Measurements from ENCODE around the gene ENTPD5.

Gene ENTPD5

DNA sequence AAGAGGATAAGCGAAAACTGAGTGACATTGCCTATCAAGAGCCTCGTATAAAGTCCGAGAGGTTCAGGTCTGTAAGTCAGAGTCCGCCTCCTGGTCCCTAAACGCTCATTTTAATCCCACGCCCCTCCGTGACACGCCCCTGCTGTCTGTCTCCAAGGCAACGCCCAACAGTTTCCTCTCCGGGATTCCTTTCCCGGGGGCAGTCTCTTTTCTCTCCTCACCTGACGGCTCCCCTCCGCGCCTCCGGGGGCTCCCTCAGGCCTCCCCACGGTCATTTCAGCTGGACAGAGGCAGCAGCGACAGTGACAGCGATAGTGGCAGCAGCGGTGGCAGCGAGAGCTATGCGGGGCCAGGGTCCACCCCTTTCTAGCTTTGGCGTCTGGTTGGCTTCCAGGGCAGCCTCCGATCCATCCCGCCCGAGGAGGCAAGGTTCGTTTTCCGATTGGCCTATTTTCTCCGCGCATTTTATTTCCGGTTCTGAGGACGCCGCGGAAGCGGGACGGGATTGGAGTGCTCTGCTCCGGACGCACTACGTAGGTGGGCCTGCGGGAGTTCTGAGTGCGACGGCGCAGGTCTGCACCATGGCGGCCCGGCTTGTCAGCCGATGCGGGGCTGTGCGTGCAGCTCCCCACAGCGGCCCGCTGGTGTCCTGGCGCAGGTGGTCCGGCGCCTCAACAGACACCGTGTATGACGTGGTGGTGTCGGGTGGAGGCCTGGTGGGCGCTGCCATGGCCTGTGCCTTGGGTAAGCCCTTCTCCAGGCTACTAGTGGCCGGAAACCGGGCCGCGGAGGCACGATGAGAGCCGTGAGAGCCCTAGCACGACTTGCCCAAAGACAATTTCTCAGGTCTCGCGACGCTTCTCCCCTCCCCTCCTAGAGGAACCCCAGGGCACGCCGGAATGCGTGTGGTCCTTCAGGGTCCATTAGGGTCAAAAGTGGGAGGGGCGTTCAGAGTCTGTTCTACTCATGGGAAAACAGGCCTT is 69.0 kb downstream of the ENTPD5 start, which contains the start of the genes COQ6 and FAM161B:
Gene COQ6, plus strand, starts transcription at position 551 of the 983 bp plus-strand sequence. Its CDS starts 31 bp downstream, at position 582.
Gene FAM161B, minus strand, starts transcription at position 343 of the 983 bp plus-strand sequence. Its CDS starts 68 bp downstream, at position 275.
- TF ChIP-seq OSR1 (CRISPR knock-in tag; IDR thresholded peaks at IDR 0.05), result no peak
- TF ChIP-seq GLIS3 (CRISPR knock-in tag; IDR thresholded peaks at IDR 0.05), result 0 out of 2 replicates have a peak, but pooled peaks have one; percentile 41
- TF ChIP-seq ZNF8 (CRISPR knock-in tag; IDR thresholded peaks at IDR 0.05), result no peak
- ATAC-seq, result peak; percentile 98

DNA sequence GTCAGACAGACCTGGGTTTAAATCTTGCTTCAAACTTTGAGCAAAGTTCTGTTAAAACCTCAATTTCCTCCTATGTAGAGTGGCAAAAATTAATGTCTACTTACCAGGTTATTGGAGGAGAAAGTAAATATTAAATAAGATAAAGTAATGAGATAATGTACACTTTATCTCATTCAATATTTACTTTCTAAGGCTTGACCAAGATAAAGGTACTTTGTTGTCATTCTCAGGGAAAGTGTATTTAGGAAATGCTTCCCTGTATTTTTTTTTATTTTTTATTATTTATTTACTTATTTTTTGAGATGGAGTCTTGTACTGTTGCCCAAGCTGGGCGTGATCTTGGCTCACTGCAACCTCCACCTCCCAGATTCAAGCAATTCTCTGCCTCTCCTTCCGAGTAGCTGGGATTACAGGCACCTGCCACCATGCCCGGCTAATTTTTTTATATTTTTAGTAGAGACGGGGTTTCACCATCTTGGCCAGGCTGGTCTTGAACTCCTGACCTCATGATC is 73.9 kb downstream of the ENTPD5 start:
- ATAC-seq, result no peak
- no peak for TF ChIP-seq ZNF8 (CRISPR knock-in tag; IDR thresholded peaks at IDR 0.05)
- TF ChIP-seq, protein P1, sequence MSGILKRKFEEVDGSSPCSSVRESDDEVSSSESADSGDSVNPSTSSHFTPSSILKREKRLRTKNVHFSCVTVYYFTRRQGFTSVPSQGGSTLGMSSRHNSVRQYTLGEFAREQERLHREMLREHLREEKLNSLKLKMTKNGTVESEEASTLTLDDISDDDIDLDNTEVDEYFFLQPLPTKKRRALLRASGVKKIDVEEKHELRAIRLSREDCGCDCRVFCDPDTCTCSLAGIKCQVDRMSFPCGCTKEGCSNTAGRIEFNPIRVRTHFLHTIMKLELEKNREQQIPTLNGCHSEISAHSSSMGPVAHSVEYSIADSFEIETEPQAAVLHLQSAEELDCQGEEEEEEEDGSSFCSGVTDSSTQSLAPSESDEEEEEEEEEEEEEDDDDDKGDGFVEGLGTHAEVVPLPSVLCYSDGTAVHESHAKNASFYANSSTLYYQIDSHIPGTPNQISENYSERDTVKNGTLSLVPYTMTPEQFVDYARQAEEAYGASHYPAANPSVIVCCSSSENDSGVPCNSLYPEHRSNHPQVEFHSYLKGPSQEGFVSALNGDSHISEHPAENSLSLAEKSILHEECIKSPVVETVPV (CRISPR knock-in tag; IDR thresholded peaks at IDR 0.05), result no peak
- no peak for TF ChIP-seq ZC3H10 (CRISPR knock-in tag; IDR thresholded peaks at IDR 0.05)
- no peak for TF ChIP-seq ARNTL (CRISPR knock-in tag; IDR thresholded peaks at IDR 0.05; ENCODE audit: borderline replicate concordance, low read depth)
- TF ChIP-seq, protein P2, sequence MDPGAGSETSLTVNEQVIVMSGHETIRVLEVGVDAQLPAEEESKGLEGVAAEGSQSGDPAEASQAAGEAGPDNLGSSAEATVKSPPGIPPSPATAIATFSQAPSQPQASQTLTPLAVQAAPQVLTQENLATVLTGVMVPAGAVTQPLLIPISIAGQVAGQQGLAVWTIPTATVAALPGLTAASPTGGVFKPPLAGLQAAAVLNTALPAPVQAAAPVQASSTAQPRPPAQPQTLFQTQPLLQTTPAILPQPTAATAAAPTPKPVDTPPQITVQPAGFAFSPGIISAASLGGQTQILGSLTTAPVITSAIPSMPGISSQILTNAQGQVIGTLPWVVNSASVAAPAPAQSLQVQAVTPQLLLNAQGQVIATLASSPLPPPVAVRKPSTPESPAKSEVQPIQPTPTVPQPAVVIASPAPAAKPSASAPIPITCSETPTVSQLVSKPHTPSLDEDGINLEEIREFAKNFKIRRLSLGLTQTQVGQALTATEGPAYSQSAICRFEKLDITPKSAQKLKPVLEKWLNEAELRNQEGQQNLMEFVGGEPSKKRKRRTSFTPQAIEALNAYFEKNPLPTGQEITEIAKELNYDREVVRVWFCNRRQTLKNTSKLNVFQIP (CRISPR knock-in tag; IDR thresholded peaks at IDR 0.05; ENCODE audit: borderline replicate concordance, low read depth), result no peak
- no peak for TF ChIP-seq TCF4 (CRISPR knock-in tag; IDR thresholded peaks at IDR 0.05; ENCODE audit: borderline replicate concordance)
- no peak for TF ChIP-seq ZFP3 (CRISPR knock-in tag; IDR thresholded peaks at IDR 0.05)
- no peak for TF ChIP-seq PPARA (CRISPR knock-in tag; IDR thresholded peaks at IDR 0.05; ENCODE audit: borderline replicate concordance)
- TF ChIP-seq SNAI2 (CRISPR knock-in tag; IDR thresholded peaks at IDR 0.05), result no peak
- no peak for TF ChIP-seq GLIS3 (CRISPR knock-in tag; IDR thresholded peaks at IDR 0.05)
- TF ChIP-seq ISL1 (CRISPR knock-in tag; IDR thresholded peaks at IDR 0.05), result no peak
- TF ChIP-seq RARB (CRISPR knock-in tag; IDR thresholded peaks at IDR 0.05), result no peak
- no peak for TF ChIP-seq ZNF70 (CRISPR knock-in tag; IDR thresholded peaks at IDR 0.05)
- no peak for TF ChIP-seq ZFP30 (CRISPR knock-in tag; IDR thresholded peaks at IDR 0.05)

DNA sequence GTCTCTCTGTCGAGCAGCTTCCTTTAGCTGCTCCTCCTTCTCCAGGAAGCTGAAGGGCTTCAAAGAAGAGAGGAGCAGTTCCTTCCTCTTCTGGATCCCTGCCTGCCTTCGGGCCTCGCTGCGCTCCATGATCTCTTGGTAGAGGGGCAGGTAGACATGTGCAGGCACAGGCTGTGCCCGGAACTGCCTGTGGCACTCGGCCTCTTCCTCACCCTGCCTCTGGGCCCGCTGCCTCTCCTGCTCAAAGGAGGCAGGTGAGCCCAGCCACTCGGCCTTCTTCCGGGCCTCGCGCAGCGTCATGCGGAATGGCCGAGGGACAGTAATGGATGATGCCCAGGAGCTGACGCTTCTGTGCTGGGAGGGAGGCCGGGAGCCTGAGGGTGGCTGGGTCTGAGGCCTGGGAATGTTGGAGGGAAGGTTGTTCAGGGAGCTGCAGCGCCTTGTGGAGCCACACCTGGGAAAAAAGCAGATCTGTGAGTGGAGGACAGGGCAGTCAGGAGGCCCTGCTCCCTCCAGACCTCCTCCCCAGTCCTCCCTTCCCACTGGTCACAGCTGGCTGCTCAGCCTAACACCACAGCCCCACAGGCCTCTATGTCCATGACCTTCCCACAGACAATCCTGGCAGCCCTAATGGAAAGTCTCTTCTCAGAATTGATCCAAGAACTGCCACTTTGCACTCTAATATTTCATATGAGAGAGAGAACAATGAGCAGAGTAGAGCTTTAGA is 74.5 kb downstream of the ENTPD5 start:
- TF ChIP-seq SNAI2 (CRISPR knock-in tag; IDR thresholded peaks at IDR 0.05), result no peak
- TF ChIP-seq BACH2 (CRISPR knock-in tag; IDR thresholded peaks at IDR 0.05; ENCODE audit: borderline replicate concordance), result no peak
- no peak for TF ChIP-seq OSR1 (CRISPR knock-in tag; IDR thresholded peaks at IDR 0.05)
- no peak for TF ChIP-seq PPARA (CRISPR knock-in tag; IDR thresholded peaks at IDR 0.05; ENCODE audit: borderline replicate concordance)
- TF ChIP-seq, protein P3, sequence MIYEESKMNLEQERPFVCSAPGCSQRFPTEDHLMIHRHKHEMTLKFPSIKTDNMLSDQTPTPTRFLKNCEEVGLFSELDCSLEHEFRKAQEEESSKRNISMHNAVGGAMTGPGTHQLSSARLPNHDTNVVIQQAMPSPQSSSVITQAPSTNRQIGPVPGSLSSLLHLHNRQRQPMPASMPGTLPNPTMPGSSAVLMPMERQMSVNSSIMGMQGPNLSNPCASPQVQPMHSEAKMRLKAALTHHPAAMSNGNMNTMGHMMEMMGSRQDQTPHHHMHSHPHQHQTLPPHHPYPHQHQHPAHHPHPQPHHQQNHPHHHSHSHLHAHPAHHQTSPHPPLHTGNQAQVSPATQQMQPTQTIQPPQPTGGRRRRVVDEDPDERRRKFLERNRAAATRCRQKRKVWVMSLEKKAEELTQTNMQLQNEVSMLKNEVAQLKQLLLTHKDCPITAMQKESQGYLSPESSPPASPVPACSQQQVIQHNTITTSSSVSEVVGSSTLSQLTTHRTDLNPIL (CRISPR knock-in tag; IDR thresholded peaks at IDR 0.05; ENCODE audit: low read depth), result no peak
- TF ChIP-seq CSDC2 (CRISPR knock-in tag; IDR thresholded peaks at IDR 0.05), result no peak
- no peak for TF ChIP-seq ISL1 (CRISPR knock-in tag; IDR thresholded peaks at IDR 0.05)
- no peak for ATAC-seq

DNA sequence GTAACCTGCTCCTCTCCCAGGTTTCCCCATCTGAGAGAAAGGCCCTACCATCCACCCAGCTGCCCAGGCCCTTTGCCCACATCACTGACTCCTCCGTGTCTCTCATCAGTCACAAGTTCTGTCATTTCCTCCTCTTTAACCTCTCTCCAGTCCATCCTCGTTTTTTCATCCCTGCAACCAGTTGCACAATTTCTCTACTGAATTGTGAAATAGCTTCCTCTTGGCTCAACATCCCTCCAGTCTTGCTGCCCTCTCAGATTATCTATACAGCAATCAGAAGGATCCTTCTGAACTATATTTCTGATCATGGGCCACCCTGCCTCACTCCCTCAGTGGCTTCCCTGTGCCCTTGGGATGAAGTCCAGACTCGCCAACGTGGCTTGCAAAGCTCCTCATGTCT is 76.0 kb downstream of the ENTPD5 start:
- TF ChIP-seq TCF4 (CRISPR knock-in tag; IDR thresholded peaks at IDR 0.05; ENCODE audit: borderline replicate concordance) (no peak), CSDC2 (CRISPR knock-in tag; IDR thresholded peaks at IDR 0.05) (no peak), PPARA (CRISPR knock-in tag; IDR thresholded peaks at IDR 0.05; ENCODE audit: borderline replicate concordance) (no peak)
- TF ChIP-seq, protein P4, sequence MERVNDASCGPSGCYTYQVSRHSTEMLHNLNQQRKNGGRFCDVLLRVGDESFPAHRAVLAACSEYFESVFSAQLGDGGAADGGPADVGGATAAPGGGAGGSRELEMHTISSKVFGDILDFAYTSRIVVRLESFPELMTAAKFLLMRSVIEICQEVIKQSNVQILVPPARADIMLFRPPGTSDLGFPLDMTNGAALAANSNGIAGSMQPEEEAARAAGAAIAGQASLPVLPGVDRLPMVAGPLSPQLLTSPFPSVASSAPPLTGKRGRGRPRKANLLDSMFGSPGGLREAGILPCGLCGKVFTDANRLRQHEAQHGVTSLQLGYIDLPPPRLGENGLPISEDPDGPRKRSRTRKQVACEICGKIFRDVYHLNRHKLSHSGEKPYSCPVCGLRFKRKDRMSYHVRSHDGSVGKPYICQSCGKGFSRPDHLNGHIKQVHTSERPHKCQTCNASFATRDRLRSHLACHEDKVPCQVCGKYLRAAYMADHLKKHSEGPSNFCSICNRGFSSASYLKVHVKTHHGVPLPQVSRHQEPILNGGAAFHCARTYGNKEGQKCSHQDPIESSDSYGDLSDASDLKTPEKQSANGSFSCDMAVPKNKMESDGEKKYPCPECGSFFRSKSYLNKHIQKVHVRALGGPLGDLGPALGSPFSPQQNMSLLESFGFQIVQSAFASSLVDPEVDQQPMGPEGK (CRISPR knock-in tag; IDR thresholded peaks at IDR 0.05; ENCODE audit: borderline replicate concordance), result no peak
- ATAC-seq, result no peak

Measured in SK-N-SH treated with all-trans-retinoic acid at 6 μM for 48 hours (cell line).